ENCODE data around the gene UBE2J1. TPM values are rescaled to one million over a fixed set of nuclear protein-coding genes. Genes with fewer than 3 reads are reported as not detected.

The UBE2J1 gene
- total RNA-seq, 1 donor from 2014 or later = 32.0 TPM

DNA sequence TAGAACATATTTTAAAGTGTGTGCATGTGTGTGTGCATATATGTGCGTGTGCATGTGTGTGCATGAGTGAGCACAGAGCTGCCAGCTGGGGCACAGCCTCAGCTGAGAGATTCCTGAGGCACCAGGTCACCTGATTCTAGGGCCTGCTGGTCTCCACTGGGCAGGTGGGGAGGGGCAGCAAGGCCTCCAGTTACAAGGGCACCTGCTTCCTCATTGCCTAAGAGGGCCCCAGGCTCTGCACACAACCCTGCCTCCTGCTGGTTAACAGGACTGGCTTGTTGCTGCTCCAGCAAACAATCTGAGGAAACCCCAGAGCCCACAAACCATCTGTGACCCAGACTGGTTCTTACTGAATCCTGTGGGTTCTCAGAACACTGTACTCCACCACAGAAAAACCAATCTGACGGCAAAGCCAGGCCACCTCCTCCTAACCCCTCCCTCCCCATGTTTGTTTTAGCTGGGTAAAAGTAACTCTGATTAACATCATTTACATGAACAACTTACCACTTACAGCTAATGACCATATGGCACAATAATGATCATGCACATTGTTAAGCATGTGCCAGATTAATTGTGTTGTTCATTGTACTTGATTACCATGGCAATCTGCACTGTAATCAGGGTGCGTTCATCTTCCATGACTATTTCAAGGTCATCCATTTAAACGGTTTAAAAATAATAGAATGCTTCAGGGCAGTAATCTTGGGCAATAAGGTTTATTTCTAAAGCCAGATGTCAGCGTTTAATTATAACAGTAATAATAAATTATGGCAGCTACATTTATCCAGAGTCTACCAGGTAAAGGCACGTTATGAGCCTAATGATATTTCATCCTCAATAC lies 23.1 kb upstream of the UBE2J1 start:
- no peaks in the 10 kb centered on the region for H3K27me3 Mint-ChIP-seq
- H3K36me3 Mint-ChIP-seq = no peaks in the 10 kb centered on the region
- no peaks in the 10 kb centered on the region for H3K9me3 Mint-ChIP-seq
- peaks cover 14% of the 10 kb centered on the region for H3K4me1 Mint-ChIP-seq (ENCODE audit: unreplicated experiment)
- DNase-seq (ENCODE audit: extremely low spot score, unreplicated experiment) = no peak
- TF ChIP-seq, protein P1, sequence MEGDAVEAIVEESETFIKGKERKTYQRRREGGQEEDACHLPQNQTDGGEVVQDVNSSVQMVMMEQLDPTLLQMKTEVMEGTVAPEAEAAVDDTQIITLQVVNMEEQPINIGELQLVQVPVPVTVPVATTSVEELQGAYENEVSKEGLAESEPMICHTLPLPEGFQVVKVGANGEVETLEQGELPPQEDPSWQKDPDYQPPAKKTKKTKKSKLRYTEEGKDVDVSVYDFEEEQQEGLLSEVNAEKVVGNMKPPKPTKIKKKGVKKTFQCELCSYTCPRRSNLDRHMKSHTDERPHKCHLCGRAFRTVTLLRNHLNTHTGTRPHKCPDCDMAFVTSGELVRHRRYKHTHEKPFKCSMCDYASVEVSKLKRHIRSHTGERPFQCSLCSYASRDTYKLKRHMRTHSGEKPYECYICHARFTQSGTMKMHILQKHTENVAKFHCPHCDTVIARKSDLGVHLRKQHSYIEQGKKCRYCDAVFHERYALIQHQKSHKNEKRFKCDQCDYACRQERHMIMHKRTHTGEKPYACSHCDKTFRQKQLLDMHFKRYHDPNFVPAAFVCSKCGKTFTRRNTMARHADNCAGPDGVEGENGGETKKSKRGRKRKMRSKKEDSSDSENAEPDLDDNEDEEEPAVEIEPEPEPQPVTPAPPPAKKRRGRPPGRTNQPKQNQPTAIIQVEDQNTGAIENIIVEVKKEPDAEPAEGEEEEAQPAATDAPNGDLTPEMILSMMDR (conservative IDR thresholded peaks at IDR 0.05) = peak; percentile 41
- peak overlapping the region; percentile 20 for H3K4me3 Mint-ChIP-seq
- peak overlapping the region; percentile 34 for H3K27ac Mint-ChIP-seq

DNA sequence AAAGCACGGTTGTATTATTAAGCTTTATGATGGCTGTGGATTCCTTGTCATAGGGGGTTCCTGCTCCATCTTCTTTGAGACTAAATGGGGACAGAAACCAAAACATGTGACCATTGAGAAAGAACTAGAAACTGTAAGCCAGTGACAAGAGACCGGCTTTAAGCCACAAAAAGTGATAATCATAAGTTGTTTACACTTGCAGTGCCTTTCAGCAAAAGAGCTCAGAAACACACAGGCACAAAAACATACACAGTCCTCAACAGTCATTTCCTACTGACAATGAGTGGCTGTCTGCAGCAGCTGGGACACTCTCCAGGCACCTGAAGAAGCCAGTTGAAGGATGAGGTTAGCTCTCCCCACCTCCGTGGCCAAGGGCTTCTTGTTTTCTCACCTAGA lies 20.0 kb upstream of the UBE2J1 start:
- Mint-ChIP-seq H3K27ac (no peak overlapping the region), H3K4me1 (ENCODE audit: unreplicated experiment) (peaks cover 24% of the 10 kb centered on the region), H3K36me3 (no peaks in the 10 kb centered on the region), H3K9me3 (no peaks in the 10 kb centered on the region), H3K4me3 (no peak overlapping the region), H3K27me3 (no peaks in the 10 kb centered on the region)
- TF ChIP-seq, protein P1 (conservative IDR thresholded peaks at IDR 0.05) = no peak
- DNase-seq (ENCODE audit: extremely low spot score, unreplicated experiment) = no peak

GRCh38 chr6:89371849-89372505 lies 19.5 kb upstream of the UBE2J1 start:
- TF ChIP-seq, protein P1 (conservative IDR thresholded peaks at IDR 0.05) = peak; percentile 92
- DNase-seq (ENCODE audit: extremely low spot score, unreplicated experiment) = peak; percentile 76
- Mint-ChIP-seq H3K4me3 (no peak overlapping the region), H3K4me1 (ENCODE audit: unreplicated experiment) (peaks cover 24% of the 10 kb centered on the region), H3K27me3 (no peaks in the 10 kb centered on the region), H3K27ac (no peak overlapping the region), H3K9me3 (no peaks in the 10 kb centered on the region), H3K36me3 (no peaks in the 10 kb centered on the region)

DNA sequence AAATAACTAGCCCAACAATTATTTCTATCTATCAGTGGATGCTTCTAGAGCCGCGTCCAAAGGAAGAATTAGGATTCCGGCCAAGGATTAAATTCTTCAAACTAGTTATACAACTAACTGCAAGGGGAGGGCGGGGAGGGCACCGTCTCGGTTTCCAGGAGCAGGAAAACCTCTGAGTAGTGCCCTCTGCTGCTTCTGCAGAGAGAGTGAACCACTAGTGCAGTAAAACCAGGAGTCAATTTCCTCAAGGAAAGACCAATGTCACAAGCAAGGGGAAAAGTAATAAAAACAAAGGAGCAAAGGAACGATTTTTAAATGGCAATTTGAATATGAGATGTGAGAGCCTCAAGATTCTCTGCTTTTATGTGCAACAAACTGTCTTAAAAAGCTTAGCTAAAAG lies 16.5 kb upstream of the UBE2J1 start:
- TF ChIP-seq, protein P1 (conservative IDR thresholded peaks at IDR 0.05) = peak; percentile 62
- no peak for DNase-seq (ENCODE audit: extremely low spot score, unreplicated experiment)
- Mint-ChIP-seq H3K4me1 (ENCODE audit: unreplicated experiment) (peaks cover 9% of the 10 kb centered on the region), H3K27me3 (no peaks in the 10 kb centered on the region), H3K4me3 (no peak overlapping the region), H3K36me3 (no peaks in the 10 kb centered on the region), H3K9me3 (no peaks in the 10 kb centered on the region), H3K27ac (no peak overlapping the region)

- H3K4me3 Mint-ChIP-seq = no peak overlapping the region
- no peak for DNase-seq (ENCODE audit: extremely low spot score, unreplicated experiment)
- no peak overlapping the region for H3K27ac Mint-ChIP-seq
- no peaks in the 10 kb centered on the region for H3K9me3 Mint-ChIP-seq
- H3K36me3 Mint-ChIP-seq = no peaks in the 10 kb centered on the region
- H3K4me1 Mint-ChIP-seq (ENCODE audit: unreplicated experiment) = peaks cover 9% of the 10 kb centered on the region
- H3K27me3 Mint-ChIP-seq = no peaks in the 10 kb centered on the region
- TF ChIP-seq, protein P1 (conservative IDR thresholded peaks at IDR 0.05) = peak; percentile 92
Measured at GRCh38 chr6:89368107-89368506, 15.6 kb upstream of the UBE2J1 start.

All from type B pancreatic cell (in vitro differentiated cells).